Fibroblast of lung (primary cell): ENCODE data around the gene SRSF9. TPM values are rescaled to one million over a fixed set of nuclear protein-coding genes. Genes with fewer than 3 reads are reported as not detected.
"Not testable (repeated sequence)": the region's sequence is repeated elsewhere in the genome, so short reads cannot be mapped to it uniquely, and the experiment has no call there.

Experiments
- DNase-seq, 2 donors: peaks; one replicate each; pipeline versions ENCODE4 v3.0.0 to v3.0.0-alpha.2; 2010; ENCODE audit warnings: low read depth in 2 of 2
- H2AFZ ChIP-seq: 2 replicates; pipeline ENCODE4 v1.5.1; 2012; ENCODE audit warnings: low read length, control low read depth, inconsistent platforms
- H3K27ac ChIP-seq: 2 replicates; pipeline ENCODE4 v1.5.1; 2011; ENCODE audit warnings: low read length, control low read depth; ENCODE audit not compliant: insufficient read depth
- H3K27me3 ChIP-seq: 2 replicates; pipeline ENCODE4 v1.5.1; 2011; ENCODE audit warnings: mild to moderate bottlenecking, low read length; ENCODE audit not compliant: control insufficient read depth, insufficient read depth
- H3K36me3 ChIP-seq: 2 replicates; pipeline ENCODE4 v1.5.1; 2011; ENCODE audit warnings: low read length; ENCODE audit not compliant: control insufficient read depth, insufficient read depth
- H3K4me1 ChIP-seq: 2 replicates; pipeline ENCODE4 v1.5.1; 2011; ENCODE audit warnings: low read length; ENCODE audit not compliant: control insufficient read depth, insufficient read depth; ENCODE audit errors: extremely low read depth
- H3K4me2 ChIP-seq: 2 replicates; pipeline ENCODE4 v1.5.1; 2011; ENCODE audit warnings: low read length, control low read depth; ENCODE audit not compliant: insufficient read depth; ENCODE audit errors: extremely low read depth
- H3K4me3 ChIP-seq, 4 experiments: fragments of 200-600 bp in 1 of 4; sonication (generic) in 1 of 4; replicated peaks in 1 of 4; 2 replicates each; pipeline ENCODE4 v1.5.1; 2011 to 2016; ENCODE audit warnings: low read length in 4 of 4, low read depth in 3 of 4, mild to moderate bottlenecking in 3 of 4, control low read depth in 2 of 4, inconsistent platforms in 1 of 4, mixed read lengths in 1 of 4; ENCODE audit not compliant: insufficient read depth in 1 of 4; ENCODE audit errors: control extremely low read depth in 1 of 4
- H3K79me2 ChIP-seq: 2 replicates; pipeline ENCODE4 v1.5.1; 2012; ENCODE audit warnings: mild to moderate bottlenecking, low read length, inconsistent platforms; ENCODE audit not compliant: control insufficient read depth, insufficient read depth
- H3K9ac ChIP-seq: 2 replicates; pipeline ENCODE4 v1.5.1; 2011; ENCODE audit warnings: mild to moderate bottlenecking, low read length, control low read depth; ENCODE audit not compliant: insufficient read depth
- H3K9me3 ChIP-seq: 2 replicates; pipeline ENCODE4 v1.5.1; 2012; ENCODE audit warnings: low read depth, low read length; ENCODE audit not compliant: control insufficient read depth, insufficient read depth
- H4K20me1 ChIP-seq: 2 replicates; pipeline ENCODE4 v1.5.1; 2011; ENCODE audit warnings: low read length; ENCODE audit not compliant: control insufficient read depth, insufficient read depth; ENCODE audit errors: extremely low read depth
- EZH2 ChIP-seq: IDR thresholded peaks from 2 replicates; pipeline ENCODE4 v1.5.1; 2012; ENCODE audit warnings: low read length, control low read depth, mild to moderate bottlenecking; ENCODE audit errors: missing control alignments
- polyA plus RNA-seq, 2 donors: library from polyadenylated mRNA; depleted of rRNA in 1 of 2; stranded (reverse) in 1 of 2; unstranded in 1 of 2; fragments of >200 nt; gene quantifications; 2 replicates each; pipeline ENCODE4 v1.2.1, GENCODE V29; 2011 to 2012; ENCODE audit warnings: missing spikeins in 1 of 2
- total RNA-seq: library from RNA; depleted of rRNA; stranded (reverse); fragments of >200 nt; gene quantifications from 2 replicates; pipeline ENCODE4 v1.2.1, GENCODE V29; 2014
- TF ChIP-seq, protein P1 (sequence below), 2 donors: IDR thresholded peaks in 1 of 2; conservative IDR thresholded peaks in 1 of 2; 1 replicate in 1 of 2; 2 replicates in 1 of 2; pipeline ENCODE4 v1.5.1; 2011 to 2012; ENCODE audit warnings: low read length in 2 of 2, control low read depth in 1 of 2, inconsistent platforms in 1 of 2, low read depth in 1 of 2, mild to moderate bottlenecking in 1 of 2

The SRSF9 gene
- total and polyA plus RNA-seq, 2 donors (not counting 1 experiment from before 2014, with no cell fraction given), result 150 to 188 TPM

DNA sequence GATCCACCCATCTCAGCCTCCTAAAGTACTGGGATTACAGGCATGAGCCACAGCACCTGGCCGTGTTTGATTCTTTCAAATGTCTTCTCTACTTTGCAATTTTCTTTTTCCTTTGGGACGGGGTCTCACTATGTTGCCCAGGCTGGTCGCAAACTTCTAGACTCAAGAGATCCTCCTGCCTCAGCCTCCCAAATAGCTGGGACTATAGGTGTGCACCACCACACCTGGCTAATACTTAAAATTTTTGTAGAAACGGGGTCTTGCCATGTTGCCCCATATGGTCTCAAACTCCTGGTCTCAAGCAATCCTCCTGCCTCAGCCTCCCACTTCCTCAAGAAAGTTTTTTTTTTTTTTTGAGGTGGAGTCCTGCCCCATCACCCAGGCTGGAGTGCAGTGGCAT is 21.6 kb downstream of the SRSF9 start:
- no peaks in the 10 kb centered on the region for H4K20me1 ChIP-seq
- H3K4me3 ChIP-seq, result no peak overlapping the region
- H2AFZ ChIP-seq, result no peak overlapping the region
- no peaks in the 10 kb centered on the region for H3K9me3 ChIP-seq
- no peak for TF ChIP-seq EZH2
- TF ChIP-seq, protein P1, sequence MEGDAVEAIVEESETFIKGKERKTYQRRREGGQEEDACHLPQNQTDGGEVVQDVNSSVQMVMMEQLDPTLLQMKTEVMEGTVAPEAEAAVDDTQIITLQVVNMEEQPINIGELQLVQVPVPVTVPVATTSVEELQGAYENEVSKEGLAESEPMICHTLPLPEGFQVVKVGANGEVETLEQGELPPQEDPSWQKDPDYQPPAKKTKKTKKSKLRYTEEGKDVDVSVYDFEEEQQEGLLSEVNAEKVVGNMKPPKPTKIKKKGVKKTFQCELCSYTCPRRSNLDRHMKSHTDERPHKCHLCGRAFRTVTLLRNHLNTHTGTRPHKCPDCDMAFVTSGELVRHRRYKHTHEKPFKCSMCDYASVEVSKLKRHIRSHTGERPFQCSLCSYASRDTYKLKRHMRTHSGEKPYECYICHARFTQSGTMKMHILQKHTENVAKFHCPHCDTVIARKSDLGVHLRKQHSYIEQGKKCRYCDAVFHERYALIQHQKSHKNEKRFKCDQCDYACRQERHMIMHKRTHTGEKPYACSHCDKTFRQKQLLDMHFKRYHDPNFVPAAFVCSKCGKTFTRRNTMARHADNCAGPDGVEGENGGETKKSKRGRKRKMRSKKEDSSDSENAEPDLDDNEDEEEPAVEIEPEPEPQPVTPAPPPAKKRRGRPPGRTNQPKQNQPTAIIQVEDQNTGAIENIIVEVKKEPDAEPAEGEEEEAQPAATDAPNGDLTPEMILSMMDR (conservative IDR thresholded peaks at IDR 0.05 in 1 of 2, IDR thresholded peaks at IDR 0.05 in 1 of 2; ENCODE audit: low read depth in 1 of 2, low read length in 2 of 2), result no peak
- peaks cover 3% of the 10 kb centered on the region for H3K4me1 ChIP-seq
- no peak overlapping the region for H3K9ac ChIP-seq
- no peak overlapping the region for H3K4me2 ChIP-seq
- H3K27ac ChIP-seq, result no peak overlapping the region
- no peak for DNase-seq
- no peaks in the 10 kb centered on the region for H3K27me3 ChIP-seq
- H3K79me2 ChIP-seq, result peaks cover 45% of the 10 kb centered on the region
- peaks cover 5% of the 10 kb centered on the region for H3K36me3 ChIP-seq

DNA sequence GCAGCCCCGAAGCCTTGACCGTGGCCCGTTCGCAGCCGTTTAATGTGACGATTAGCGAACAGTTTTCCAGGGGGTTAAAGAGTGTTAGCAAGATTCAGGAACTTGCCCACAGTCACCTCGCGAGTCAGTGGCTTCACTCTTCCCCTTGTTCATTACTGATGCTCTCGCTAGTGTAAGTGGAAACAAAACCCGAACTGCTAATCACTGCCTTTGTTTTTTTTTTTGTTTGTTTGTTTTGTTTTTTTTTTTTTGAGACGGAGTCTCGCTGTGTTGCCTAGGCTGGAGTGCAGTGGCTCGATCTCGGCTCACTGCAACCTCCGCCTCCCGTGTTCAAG is 22.7 kb downstream of the SRSF9 start:
- H4K20me1 ChIP-seq, H3K27me3 ChIP-seq, DNase-seq, H3K9me3 ChIP-seq, H3K36me3 ChIP-seq, H3K4me1 ChIP-seq: not testable (repeated sequence)
- H3K27ac ChIP-seq, result peak overlapping the region; percentile 93
- H3K79me2 ChIP-seq, result peaks cover 45% of the 10 kb centered on the region
- H3K9ac ChIP-seq, result peak overlapping the region; percentile 93
- H3K4me3 ChIP-seq, result peak overlapping the region; percentile 81 to 100 (median 94)
- H2AFZ ChIP-seq, result peak overlapping the region; percentile 95
- peak overlapping the region; percentile 94 for H3K4me2 ChIP-seq

DNA sequence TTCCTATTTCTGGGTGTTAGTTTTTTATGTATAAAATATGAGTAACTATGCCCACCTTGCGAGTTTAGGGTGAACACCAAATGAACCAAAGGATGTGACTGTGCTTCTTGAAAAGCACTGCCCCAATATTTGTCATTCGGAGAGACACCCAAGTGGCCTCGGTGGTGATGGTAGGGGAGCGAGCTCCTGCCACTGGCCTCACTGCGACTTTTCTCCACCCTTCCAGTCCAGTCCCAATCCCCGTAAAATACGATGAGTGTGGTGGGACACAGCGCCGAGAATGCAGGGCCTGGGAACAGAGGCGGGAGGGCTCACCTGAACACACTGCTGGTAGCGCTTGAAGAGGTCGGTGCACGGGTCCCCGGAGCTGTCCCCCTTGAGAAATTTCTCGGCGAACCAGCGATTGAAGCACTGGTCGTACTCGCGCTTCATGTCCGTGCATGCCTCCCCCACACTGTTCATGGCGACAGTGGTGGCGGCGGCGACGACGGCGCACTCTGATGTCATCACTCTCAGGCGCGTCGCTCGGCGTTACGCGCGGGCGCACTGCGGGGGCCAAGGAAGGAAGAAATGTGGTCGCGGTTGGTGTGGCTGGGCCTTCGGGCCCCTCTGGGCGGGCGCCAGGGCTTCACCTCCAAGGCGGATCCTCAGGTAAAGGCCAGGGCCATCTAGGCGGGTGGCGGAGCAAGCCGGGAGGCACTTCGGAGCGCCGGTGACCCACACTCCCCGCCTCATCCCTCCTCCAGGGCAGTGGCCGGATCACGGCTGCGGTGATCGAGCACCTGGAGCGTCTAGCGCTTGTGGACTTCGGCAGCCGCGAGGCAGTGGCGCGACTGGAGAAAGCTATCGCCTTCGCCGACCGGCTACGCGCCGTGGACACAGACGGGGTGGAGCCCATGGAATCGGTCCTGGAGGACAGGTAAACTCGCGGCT is 23.4 kb downstream of the SRSF9 start, which contains the start of the genes GATC and TRIAP1:
Gene GATC (plus strand): TSS at position 534 of the 933 bp plus-strand sequence. CDS start 37 bp downstream, at position 571.
Gene TRIAP1 (minus strand): TSS at position 474 of the 933 bp plus-strand sequence. CDS start 12 bp downstream, at position 462.
- DNase-seq, result peak; percentile 72
- H4K20me1 ChIP-seq, result no peaks in the 10 kb centered on the region
- H3K4me1 ChIP-seq, result peaks cover 3% of the 10 kb centered on the region
- peak within 1 kb of the TSS; percentile 93 for H3K9ac ChIP-seq
- peak within 1 kb of the TSS; percentile 95 for H2AFZ ChIP-seq
- H3K27me3 ChIP-seq, result no peaks in the 10 kb centered on the region
- H3K4me3 ChIP-seq, result peak within 1 kb of the TSS; percentile 81 to 100 (median 94)
- TF ChIP-seq, protein P1 (conservative IDR thresholded peaks at IDR 0.05 in 1 of 2, IDR thresholded peaks at IDR 0.05 in 1 of 2; ENCODE audit: low read depth in 1 of 2, low read length in 2 of 2), result no peak
- TF ChIP-seq EZH2, result no peak
- no peaks in the 10 kb centered on the region for H3K9me3 ChIP-seq
- peaks cover 45% of the 10 kb centered on the region for H3K79me2 ChIP-seq
- peaks cover 3% of the 10 kb centered on the region for H3K36me3 ChIP-seq
- H3K4me2 ChIP-seq, result peak within 1 kb of the TSS; percentile 94
- H3K27ac ChIP-seq, result peak within 1 kb of the TSS; percentile 93
